Osteoblast (primary cell): ENCODE data around the gene AHDC1. TPM values are rescaled to one million over a fixed set of nuclear protein-coding genes. Genes with fewer than 3 reads are reported as not detected.
A peak's percentile ranks its signal among the peaks of the same experiment; 100 is the strongest.

ENCODE experiments used
- DNase-seq: peaks from one replicate; pipeline ENCODE4 v3.0.0; 2011; ENCODE audit warnings: low spot score, mixed read lengths; ENCODE audit not compliant: insufficient read length; ENCODE audit errors: missing footprints
- H2AFZ ChIP-seq: 2 replicates; pipeline ENCODE4 v1.6.0; 2011; ENCODE audit warnings: mild to moderate bottlenecking, low read length
- H3K27ac ChIP-seq: 2 replicates; pipeline ENCODE4 v1.5.1; 2011; ENCODE audit warnings: mild to moderate bottlenecking, low read depth, low read length, moderate library complexity
- H3K27me3 ChIP-seq: 2 replicates; pipeline ENCODE4 v1.6.0; 2012; ENCODE audit warnings: mild to moderate bottlenecking, control low read depth, inconsistent platforms, low read length, moderate library complexity; ENCODE audit not compliant: insufficient read depth
- H3K36me3 ChIP-seq: 2 replicates; pipeline ENCODE4 v1.5.1; 2011; ENCODE audit warnings: mild to moderate bottlenecking, low read length, control low read depth, moderate library complexity; ENCODE audit not compliant: insufficient read depth
- H3K4me1 ChIP-seq: 2 replicates; pipeline ENCODE4 v1.5.1; 2011; ENCODE audit warnings: mild to moderate bottlenecking, low read length, control low read depth, moderate library complexity; ENCODE audit not compliant: insufficient read depth
- H3K4me2 ChIP-seq: 2 replicates; pipeline ENCODE4 v1.6.0; 2011; ENCODE audit warnings: mild to moderate bottlenecking, low read length; ENCODE audit not compliant: insufficient read depth
- H3K4me3 ChIP-seq: fragments of 200-600 bp; sonication (generic); 3 replicates; pipeline ENCODE4 v1.5.1; 2012; ENCODE audit warnings: mild to moderate bottlenecking, low read length, inconsistent platforms; ENCODE audit not compliant: insufficient read depth
- H3K79me2 ChIP-seq: 2 replicates; pipeline ENCODE4 v1.6.0; 2012; ENCODE audit warnings: mild to moderate bottlenecking, low read length, control low read depth, inconsistent platforms; ENCODE audit not compliant: insufficient read depth
- H3K9me3 ChIP-seq: 2 replicates; pipeline ENCODE4 v1.5.1; 2011; ENCODE audit warnings: low read depth, low read length, control low read depth
- H4K20me1 ChIP-seq: 2 replicates; pipeline ENCODE4 v1.6.0; 2012; ENCODE audit warnings: mild to moderate bottlenecking, low read length, control low read depth; ENCODE audit not compliant: insufficient read depth
- CTCF ChIP-seq: IDR thresholded peaks from 2 replicates; pipeline ENCODE4 v1.5.1; 2011; ENCODE audit warnings: mild to moderate bottlenecking, low read depth, low read length, moderate library complexity; ENCODE audit errors: extremely low read depth
- total RNA-seq: library from RNA; depleted of rRNA; stranded (reverse); fragments of >200 nt; gene quantifications from 2 replicates; pipeline ENCODE4 v1.2.3, GENCODE V29; 2012

The AHDC1 gene
- total RNA-seq, 1 donor: 11.2 TPM

- Histone ChIP-seq H3K4me1 (peaks cover 6% of the 10 kb centered on the region), H4K20me1 (no peaks in the 10 kb centered on the region), H3K36me3 (no peaks in the 10 kb centered on the region), H2AFZ (peak overlapping the region; percentile 81), H3K79me2 (no peaks in the 10 kb centered on the region), H3K4me3 (peak overlapping the region; percentile 68), H3K9me3 (no peaks in the 10 kb centered on the region), H3K27ac (no peak overlapping the region), H3K27me3 (peaks cover 17% of the 10 kb centered on the region), H3K4me2 (peak overlapping the region; percentile 80)
- no peak for TF ChIP-seq CTCF
- peak; percentile 87 for DNase-seq
Measured at GRCh38 chr1:27634177-27634984, 30.4 kb upstream of the AHDC1 start.

- Histone ChIP-seq H3K4me1 (peaks cover 6% of the 10 kb centered on the region), H3K4me3 (peak overlapping the region; percentile 68), H3K9me3 (no peaks in the 10 kb centered on the region), H2AFZ (peak overlapping the region; percentile 68), H4K20me1 (no peaks in the 10 kb centered on the region), H3K27me3 (peaks cover 17% of the 10 kb centered on the region), H3K79me2 (no peaks in the 10 kb centered on the region), H3K27ac (no peak overlapping the region), H3K4me2 (peak overlapping the region; percentile 80), H3K36me3 (no peaks in the 10 kb centered on the region)
- TF ChIP-seq CTCF: no peak
- peak; percentile 3 for DNase-seq
Measured at GRCh38 chr1:27633640-27634176, 29.8 kb upstream of the AHDC1 start.

DNA sequence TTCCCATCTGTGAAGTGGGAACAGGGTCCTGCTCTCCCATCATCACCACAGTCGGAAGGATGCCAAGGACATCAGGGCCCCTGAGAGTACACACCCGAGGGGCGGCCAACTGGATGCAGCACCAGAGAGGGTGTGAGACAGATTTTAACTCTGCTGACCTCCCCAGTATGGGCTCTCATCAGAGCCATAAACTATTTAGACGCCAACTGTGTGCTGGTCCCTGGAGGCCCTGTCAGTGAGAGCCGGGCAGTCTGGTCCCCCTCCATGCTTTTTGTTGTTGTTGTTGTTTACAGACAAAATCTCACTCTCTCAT, 29.3 kb upstream of the AHDC1 start:
- Histone ChIP-seq H3K4me3 (no peak overlapping the region), H3K27me3 (peaks cover 17% of the 10 kb centered on the region), H4K20me1 (no peaks in the 10 kb centered on the region), H3K79me2 (no peaks in the 10 kb centered on the region), H2AFZ (no peak overlapping the region), H3K36me3 (no peaks in the 10 kb centered on the region), H3K27ac (no peak overlapping the region), H3K4me1 (peaks cover 6% of the 10 kb centered on the region), H3K9me3 (no peaks in the 10 kb centered on the region), H3K4me2 (no peak overlapping the region)
- DNase-seq: no peak
- no peak for TF ChIP-seq CTCF

DNA sequence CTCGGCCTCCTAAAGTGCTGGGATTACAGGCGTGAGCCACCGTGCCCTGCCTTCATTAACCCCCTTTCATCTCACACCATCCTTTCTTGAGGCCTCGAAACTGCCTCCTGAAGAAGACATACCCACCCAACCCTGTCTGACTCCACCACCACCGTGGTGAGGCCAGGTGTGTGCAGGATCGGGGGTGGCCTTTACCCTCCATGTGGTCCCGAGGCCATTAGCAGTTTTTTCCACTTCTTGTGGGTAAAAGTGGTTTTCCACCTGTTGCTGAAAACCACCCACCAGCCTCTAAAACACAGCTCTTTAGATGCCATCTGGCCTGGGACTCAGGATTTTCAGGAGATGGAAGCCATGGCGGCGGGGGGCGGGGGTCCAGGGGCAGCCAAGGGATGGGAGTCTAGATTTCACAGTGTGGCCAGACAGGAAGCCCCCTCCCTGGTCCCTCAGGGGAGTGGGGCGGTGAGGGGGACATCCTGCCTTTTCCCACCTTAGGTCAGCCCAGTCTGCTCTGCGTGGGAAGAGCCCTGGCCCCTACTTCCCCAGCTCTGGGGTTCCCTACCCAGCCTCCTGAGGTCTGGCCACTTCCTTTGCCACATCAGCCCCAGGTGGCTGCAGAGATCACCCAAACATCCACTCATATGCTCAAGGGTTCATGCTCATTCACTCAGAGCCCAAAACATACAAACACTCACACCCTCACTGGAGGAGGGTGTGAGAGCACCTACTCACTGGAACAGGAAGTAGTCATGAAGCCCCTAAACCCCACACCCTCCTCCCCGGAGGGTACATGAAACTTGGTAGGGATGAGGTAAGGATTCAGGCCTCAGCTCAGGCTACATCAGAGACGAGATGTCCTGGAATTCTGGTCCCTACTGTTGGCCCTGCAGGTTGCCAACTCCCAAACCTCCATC, 28.7 kb upstream of the AHDC1 start:
- Histone ChIP-seq H3K4me1 (peaks cover 6% of the 10 kb centered on the region), H3K4me3 (no peak overlapping the region), H3K27ac (no peak overlapping the region), H3K36me3 (no peaks in the 10 kb centered on the region), H3K9me3 (no peaks in the 10 kb centered on the region), H3K27me3 (peaks cover 17% of the 10 kb centered on the region), H3K4me2 (no peak overlapping the region), H4K20me1 (no peaks in the 10 kb centered on the region), H2AFZ (no peak overlapping the region), H3K79me2 (no peaks in the 10 kb centered on the region)
- TF ChIP-seq CTCF: no peak
- peak; percentile 76 for DNase-seq
